ENCODE measurements around the gene PF4V1. TPM values are rescaled to one million over a fixed set of nuclear protein-coding genes. Genes with fewer than 3 reads are reported as not detected.

Gene PF4V1
- total RNA-seq, 1 donor from 2014 or later = 1.6 TPM

- Histone ChIP-seq H3K27me3 (ENCODE audit: control insufficient read depth, insufficient read depth, low read length) (no peaks in the 10 kb centered on the region), H3K36me3 (ENCODE audit: control insufficient read depth, insufficient read depth, low read length) (no peaks in the 10 kb centered on the region), H3K4me3 (ENCODE audit: low read depth, low read length) (no peak overlapping the region)
- no peak for TF ChIP-seq CTCF (IDR thresholded peaks at IDR 0.05; ENCODE audit: insufficient read depth, low read length, severe bottlenecking)
- DNase-seq (ENCODE audit: low read depth) (peak; percentile 79), FAIRE-seq (no peak)
These were observed 11.7 kb upstream of the PF4V1 start for GRCh38 chr4:73841243-73841925.

- TF ChIP-seq CTCF (IDR thresholded peaks at IDR 0.05; ENCODE audit: insufficient read depth, low read length, severe bottlenecking) = no peak
- Histone ChIP-seq H3K4me3 (ENCODE audit: low read depth, low read length) (no peak overlapping the region), H3K27me3 (ENCODE audit: control insufficient read depth, insufficient read depth, low read length) (no peaks in the 10 kb centered on the region), H3K36me3 (ENCODE audit: control insufficient read depth, insufficient read depth, low read length) (no peaks in the 10 kb centered on the region)
- FAIRE-seq = no peak
- DNase-seq (ENCODE audit: low read depth) = no peak
These were observed 10.4 kb upstream of the PF4V1 start for GRCh38 chr4:73842696-73843095.

- Histone ChIP-seq H3K27me3 (ENCODE audit: control insufficient read depth, insufficient read depth, low read length) (no peaks in the 10 kb centered on the region), H3K36me3 (ENCODE audit: control insufficient read depth, insufficient read depth, low read length) (no peaks in the 10 kb centered on the region), H3K4me3 (ENCODE audit: low read depth, low read length) (no peak overlapping the region)
- FAIRE-seq (no peak), DNase-seq (ENCODE audit: low read depth) (peak; percentile 58)
- no peak for TF ChIP-seq CTCF (IDR thresholded peaks at IDR 0.05; ENCODE audit: insufficient read depth, low read length, severe bottlenecking)
These were observed 9.7 kb upstream of the PF4V1 start for GRCh38 chr4:73843369-73843768.

- Histone ChIP-seq H3K4me3 (ENCODE audit: low read depth, low read length) (no peak overlapping the region), H3K27me3 (ENCODE audit: control insufficient read depth, insufficient read depth, low read length) (no peaks in the 10 kb centered on the region), H3K36me3 (ENCODE audit: control insufficient read depth, insufficient read depth, low read length) (no peaks in the 10 kb centered on the region)
- FAIRE-seq = no peak
- DNase-seq (ENCODE audit: low read depth) = peak; percentile 96
- no peak for TF ChIP-seq CTCF (IDR thresholded peaks at IDR 0.05; ENCODE audit: insufficient read depth, low read length, severe bottlenecking)
These were observed 8.8 kb upstream of the PF4V1 start for GRCh38 chr4:73844345-73844744.

- Histone ChIP-seq H3K27me3 (ENCODE audit: control insufficient read depth, insufficient read depth, low read length) (no peaks in the 10 kb centered on the region), H3K4me3 (ENCODE audit: low read depth, low read length) (no peak overlapping the region), H3K36me3 (ENCODE audit: control insufficient read depth, insufficient read depth, low read length) (no peaks in the 10 kb centered on the region)
- FAIRE-seq (no peak), DNase-seq (ENCODE audit: low read depth) (no peak)
- no peak for TF ChIP-seq CTCF (IDR thresholded peaks at IDR 0.05; ENCODE audit: insufficient read depth, low read length, severe bottlenecking)
These were observed 8.3 kb upstream of the PF4V1 start for GRCh38 chr4:73844806-73845205.

Measured in bronchial epithelial cell (primary cell).